Mesendoderm (in vitro differentiated cells): ENCODE data around the gene HRG.

Experiments
- DNase-seq: peaks from one replicate; pipeline ENCODE4 v3.0.0; 2013
- H2AK5ac ChIP-seq: 2 replicates; pipeline ENCODE4 v1.6.1; 2013; ENCODE audit warnings: low read length, inconsistent platforms
- H2BK120ac ChIP-seq: 2 replicates; pipeline ENCODE4 v1.6.1; 2013; ENCODE audit warnings: low read depth, mild to moderate bottlenecking, low read length, moderate library complexity, mixed read lengths
- H2BK15ac ChIP-seq: replicated peaks from 2 replicates; pipeline ENCODE4 v1.6.1; 2013; ENCODE audit warnings: low read depth, mild to moderate bottlenecking, moderate library complexity
- H2BK5ac ChIP-seq: 2 replicates; pipeline ENCODE4 v1.6.1; 2013; ENCODE audit warnings: low read length, inconsistent platforms
- H3K18ac ChIP-seq: 2 replicates; pipeline ENCODE4 v1.6.1; 2013; ENCODE audit warnings: mild to moderate bottlenecking, low read length, mixed read lengths
- H3K23ac ChIP-seq: one replicate; pipeline ENCODE4 v1.6.1; 2013; ENCODE audit warnings: low read length
- H3K27ac ChIP-seq: 2 replicates; pipeline ENCODE4 v1.5.1; 2013; ENCODE audit warnings: low read depth, mild to moderate bottlenecking, inconsistent platforms, low read length, moderate library complexity
- H3K27me3 ChIP-seq: 2 replicates; pipeline ENCODE4 v1.6.1; 2013; ENCODE audit warnings: low read length, control low read depth, mild to moderate bottlenecking, inconsistent platforms; ENCODE audit not compliant: insufficient read depth, poor library complexity
- H3K36me3 ChIP-seq: 2 replicates; pipeline ENCODE4 v1.6.1; 2013; ENCODE audit warnings: low read length, inconsistent platforms; ENCODE audit not compliant: control insufficient read depth, insufficient read depth
- H3K4ac ChIP-seq: one replicate; pipeline ENCODE4 v1.6.1; 2013; ENCODE audit warnings: low read depth, mild to moderate bottlenecking, low read length, moderate library complexity
- H3K4me1 ChIP-seq: 2 replicates; pipeline ENCODE4 v1.6.1; 2013; ENCODE audit warnings: low read depth, low read length, inconsistent platforms; ENCODE audit not compliant: control insufficient read depth
- H3K4me2 ChIP-seq: 2 replicates; pipeline ENCODE4 v1.6.1; 2013; ENCODE audit warnings: low read length
- H3K4me3 ChIP-seq: 2 replicates; pipeline ENCODE4 v1.5.1; 2013; ENCODE audit warnings: mild to moderate bottlenecking, low read length
- H3K56ac ChIP-seq: one replicate; pipeline ENCODE4 v1.6.1; 2013; ENCODE audit warnings: low read length
- H3K79me1 ChIP-seq: 2 replicates; pipeline ENCODE4 v1.6.1; 2013; ENCODE audit warnings: low read length, inconsistent platforms
- H3K79me2 ChIP-seq: 2 replicates; pipeline ENCODE4 v1.6.1; 2013; ENCODE audit warnings: mild to moderate bottlenecking, low read length; ENCODE audit not compliant: control insufficient read depth, insufficient read depth
- H3K9ac ChIP-seq: 2 replicates; pipeline ENCODE4 v1.6.1; 2013; ENCODE audit warnings: low read length, inconsistent platforms
- H4K5ac ChIP-seq: one replicate; pipeline ENCODE4 v1.6.1; 2013; ENCODE audit warnings: low read length
- H4K8ac ChIP-seq: one replicate; pipeline ENCODE4 v1.6.1; 2013; ENCODE audit warnings: low read depth, mild to moderate bottlenecking, control low read depth, low read length, moderate library complexity
- WGBS: extraction: QIAGEN DNeasy Blood & Tissue Kit; methylation state at CpG from one replicate; pipeline ENCODE4 v1.1.7; 2013; ENCODE audit warnings: low lambda C conversion rate, missing lambda C conversion rate; ENCODE audit not compliant: insufficient coverage; ENCODE audit errors: extremely low coverage; 5-methylcytosine and 5-hydroxymethylcytosine counted together

The HRG gene

DNA sequence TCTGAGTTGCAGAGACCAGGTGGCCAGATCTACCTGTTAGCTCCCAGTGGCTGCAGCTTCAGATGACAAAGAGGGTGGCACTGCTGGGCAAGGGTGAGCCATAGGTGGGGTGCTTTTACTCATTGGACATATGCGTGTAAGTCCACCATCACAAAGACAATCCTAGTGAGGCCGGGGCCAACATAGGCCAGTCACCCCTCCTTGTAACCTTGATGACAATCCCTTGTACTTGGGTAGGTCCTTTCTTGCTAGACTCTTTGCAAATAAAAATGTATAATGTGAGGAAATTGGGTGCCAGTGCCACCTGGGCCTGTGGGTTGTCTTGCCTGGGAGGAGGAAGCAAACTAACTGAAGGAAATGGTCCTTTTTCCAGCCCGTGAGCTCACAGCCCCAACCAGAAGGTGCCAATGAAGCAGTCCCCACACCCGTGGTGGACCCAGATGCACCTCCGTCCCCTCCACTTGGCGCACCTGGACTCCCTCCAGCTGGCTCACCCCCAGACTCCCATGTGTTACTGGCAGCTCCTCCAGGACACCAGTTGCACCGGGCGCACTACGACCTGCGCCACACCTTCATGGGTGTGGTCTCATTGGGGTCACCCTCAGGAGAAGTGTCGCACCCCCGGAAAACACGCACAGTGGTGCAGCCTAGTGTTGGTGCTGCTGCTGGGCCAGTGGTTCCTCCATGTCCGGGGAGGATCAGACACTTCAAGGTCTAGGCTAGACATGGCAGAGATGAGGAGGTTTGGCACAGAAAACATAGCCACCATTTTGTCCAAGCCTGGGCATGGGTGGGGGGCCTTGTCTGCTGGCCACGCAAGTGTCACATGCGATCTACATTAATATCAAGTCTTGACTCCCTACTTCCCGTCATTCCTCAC lies 45.4 kb upstream of the HRG start:
- Histone ChIP-seq H2BK15ac (no peak overlapping the region), H3K56ac (no peak overlapping the region), H2BK120ac (no peak overlapping the region), H3K79me1 (no peaks in the 10 kb centered on the region), H3K4ac (no peak overlapping the region), H3K9ac (no peak overlapping the region), H3K79me2 (no peaks in the 10 kb centered on the region), H3K36me3 (no peaks in the 10 kb centered on the region), H3K23ac (no peak overlapping the region), H4K5ac (no peak overlapping the region), H4K8ac (no peak overlapping the region), H3K27ac (no peak overlapping the region), H2BK5ac (no peak overlapping the region), H2AK5ac (no peak overlapping the region), H3K4me2 (no peak overlapping the region), H3K4me1 (no peaks in the 10 kb centered on the region), H3K27me3 (no peaks in the 10 kb centered on the region), H3K4me3 (no peak overlapping the region), H3K18ac (no peak overlapping the region)
- WGBS, result no CpG with 5 or more reads among the region's 17 CpGs
- no peak for DNase-seq

DNA sequence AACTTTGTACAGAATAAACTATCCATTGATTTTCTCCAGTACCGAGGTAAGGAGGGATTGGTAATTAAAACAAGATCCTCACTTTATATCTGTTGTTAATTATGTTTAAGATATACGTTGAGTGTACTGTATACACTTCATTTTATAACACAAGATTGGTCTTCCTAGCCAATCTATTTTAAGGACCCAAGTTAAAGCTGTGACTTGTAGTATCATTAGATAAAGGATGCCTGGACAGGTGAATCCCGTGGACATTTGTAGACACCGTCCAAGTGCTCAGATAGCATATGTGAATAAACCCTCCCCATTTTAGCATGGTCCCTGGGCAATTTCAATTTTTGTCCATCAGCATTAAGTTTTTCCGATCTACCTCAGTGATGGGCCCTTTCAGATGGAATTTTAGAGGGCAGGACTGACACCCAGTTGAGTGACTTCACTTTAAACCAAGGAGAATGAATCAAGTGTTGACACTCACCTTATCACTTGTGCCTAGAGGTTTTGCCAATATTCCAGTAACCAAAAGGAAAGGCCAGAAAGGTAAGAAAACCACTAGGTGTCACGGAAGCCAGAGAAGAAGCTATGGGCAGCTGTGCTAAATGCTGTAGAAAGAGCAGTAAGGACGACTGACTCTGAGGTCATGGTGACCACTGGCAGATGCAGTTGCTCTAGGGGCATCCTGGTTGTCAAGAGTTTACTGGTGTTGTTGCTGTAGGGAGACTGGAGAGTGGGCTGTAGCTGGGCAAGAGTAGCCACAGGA lies 43.7 kb upstream of the HRG start:
- Histone ChIP-seq H3K4me1 (peaks cover 2% of the 10 kb centered on the region), H3K9ac (no peak overlapping the region), H3K56ac (no peak overlapping the region), H3K79me2 (no peaks in the 10 kb centered on the region), H3K27me3 (no peaks in the 10 kb centered on the region), H2BK120ac (no peak overlapping the region), H3K18ac (no peak overlapping the region), H3K23ac (no peak overlapping the region), H3K36me3 (no peaks in the 10 kb centered on the region), H3K4ac (no peak overlapping the region), H4K8ac (no peak overlapping the region), H4K5ac (no peak overlapping the region), H2BK15ac (no peak overlapping the region), H3K4me3 (no peak overlapping the region), H3K79me1 (no peaks in the 10 kb centered on the region), H3K4me2 (no peak overlapping the region), H2AK5ac (no peak overlapping the region), H3K27ac (no peak overlapping the region), H2BK5ac (no peak overlapping the region)
- DNase-seq, result no peak
- no CpG with 5 or more reads among the region's 7 CpGs for WGBS

DNA sequence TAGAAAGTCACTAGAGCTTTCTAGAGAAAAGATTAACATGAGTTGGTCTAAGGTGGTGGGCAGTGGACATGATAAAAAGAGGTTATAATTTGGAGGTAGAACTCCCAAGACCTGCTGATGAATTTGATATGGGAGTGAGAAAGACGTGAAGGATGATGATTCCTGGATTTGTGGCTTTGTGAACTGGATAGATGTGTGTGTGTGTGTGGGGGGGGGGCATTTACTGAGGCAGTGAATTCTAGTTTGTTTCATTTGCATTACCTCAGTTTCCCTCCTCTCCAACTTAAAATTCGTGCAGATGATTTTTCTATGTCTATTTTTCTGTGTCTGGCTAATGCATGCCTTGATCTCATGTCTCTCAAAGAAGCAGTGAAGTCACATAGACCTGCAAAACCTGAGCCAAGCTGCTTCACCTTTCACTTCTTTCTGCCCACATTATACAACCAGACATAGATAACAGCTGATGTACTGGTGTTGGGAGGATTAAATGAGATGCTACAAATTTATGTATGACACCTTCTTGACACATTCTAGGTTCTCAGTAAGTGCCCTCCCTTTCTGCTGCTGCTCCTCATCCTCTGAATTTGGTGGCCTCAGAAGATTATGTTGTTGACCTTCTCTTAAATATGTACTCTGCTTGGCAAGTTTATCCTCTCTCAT lies 43.0 kb upstream of the HRG start:
- no peak overlapping the region for H3K56ac ChIP-seq
- H4K8ac ChIP-seq, result no peak overlapping the region
- H2BK15ac ChIP-seq, result no peak overlapping the region
- H3K4me2 ChIP-seq, result no peak overlapping the region
- H3K4me3 ChIP-seq, result no peak overlapping the region
- H2BK120ac ChIP-seq, result no peak overlapping the region
- no peaks in the 10 kb centered on the region for H3K27me3 ChIP-seq
- WGBS, result no CpG with 5 or more reads among the region's 2 CpGs
- H3K23ac ChIP-seq, result no peak overlapping the region
- DNase-seq, result no peak
- H3K79me2 ChIP-seq, result no peaks in the 10 kb centered on the region
- no peaks in the 10 kb centered on the region for H3K36me3 ChIP-seq
- no peak overlapping the region for H2BK5ac ChIP-seq
- no peak overlapping the region for H3K9ac ChIP-seq
- H3K79me1 ChIP-seq, result no peaks in the 10 kb centered on the region
- peaks cover 2% of the 10 kb centered on the region for H3K4me1 ChIP-seq
- H3K18ac ChIP-seq, result no peak overlapping the region
- H3K4ac ChIP-seq, result no peak overlapping the region
- no peak overlapping the region for H3K27ac ChIP-seq
- H4K5ac ChIP-seq, result no peak overlapping the region
- no peak overlapping the region for H2AK5ac ChIP-seq

DNA sequence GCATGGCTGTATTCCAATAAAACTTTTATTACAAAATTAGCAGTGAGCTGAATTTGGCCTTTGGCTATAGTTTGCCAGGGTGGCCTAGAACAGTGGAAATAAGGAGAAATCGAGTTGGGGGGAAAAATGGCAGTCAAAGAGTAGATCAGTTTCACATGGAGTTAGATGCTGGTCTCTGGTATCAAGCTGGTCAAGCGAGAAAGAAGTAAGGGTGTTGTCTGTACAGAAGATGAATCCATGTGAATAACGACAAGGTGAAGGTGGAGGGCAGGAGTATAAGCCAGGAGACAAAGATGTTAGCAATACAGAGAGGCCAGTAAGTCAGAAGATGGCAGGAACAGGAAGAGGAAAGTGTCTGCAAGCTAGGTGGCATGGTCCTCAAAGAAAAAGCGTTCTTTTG lies 41.2 kb upstream of the HRG start:
- WGBS, result no CpG with 5 or more reads among the region's 4 CpGs
- Histone ChIP-seq H2BK120ac (no peak overlapping the region), H3K4me2 (no peak overlapping the region), H3K23ac (no peak overlapping the region), H3K56ac (no peak overlapping the region), H2BK5ac (no peak overlapping the region), H3K27ac (no peak overlapping the region), H3K18ac (no peak overlapping the region), H3K9ac (no peak overlapping the region), H2BK15ac (no peak overlapping the region), H3K4ac (no peak overlapping the region), H4K5ac (no peak overlapping the region), H2AK5ac (no peak overlapping the region), H3K36me3 (no peaks in the 10 kb centered on the region), H3K79me2 (no peaks in the 10 kb centered on the region), H4K8ac (no peak overlapping the region), H3K27me3 (no peaks in the 10 kb centered on the region), H3K79me1 (no peaks in the 10 kb centered on the region), H3K4me3 (no peak overlapping the region), H3K4me1 (peaks cover 2% of the 10 kb centered on the region)
- DNase-seq, result no peak

DNA sequence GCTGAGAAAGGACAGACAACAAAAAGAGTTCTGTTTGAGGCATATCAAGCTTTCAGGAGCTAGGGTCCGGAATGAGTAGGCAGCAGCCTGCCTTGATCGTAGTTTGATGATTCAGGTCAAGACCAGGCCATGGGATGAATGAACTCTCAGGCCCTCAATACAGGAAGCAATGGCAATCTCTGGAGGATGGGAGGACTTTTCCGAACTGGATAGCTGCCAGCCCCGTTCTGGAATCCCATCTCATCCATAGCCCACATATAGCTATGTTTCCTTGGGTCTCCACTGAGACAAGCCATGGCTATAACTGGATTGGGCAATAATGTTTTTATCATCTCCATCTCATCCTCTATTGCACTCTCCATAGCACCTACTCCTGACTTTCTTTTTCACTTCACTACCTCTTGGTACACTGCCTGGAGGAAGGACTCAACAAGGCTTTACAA lies 40.2 kb upstream of the HRG start:
- no CpG with 5 or more reads among the region's 4 CpGs for WGBS
- H3K4me2 ChIP-seq, result no peak overlapping the region
- no peaks in the 10 kb centered on the region for H3K79me2 ChIP-seq
- no peak overlapping the region for H3K18ac ChIP-seq
- no peak overlapping the region for H2BK15ac ChIP-seq
- no peak overlapping the region for H2AK5ac ChIP-seq
- no peak overlapping the region for H3K4ac ChIP-seq
- no peak overlapping the region for H3K9ac ChIP-seq
- no peak overlapping the region for H3K56ac ChIP-seq
- DNase-seq, result no peak
- no peak overlapping the region for H2BK5ac ChIP-seq
- no peak overlapping the region for H4K5ac ChIP-seq
- peaks cover 2% of the 10 kb centered on the region for H3K4me1 ChIP-seq
- no peak overlapping the region for H3K23ac ChIP-seq
- no peak overlapping the region for H2BK120ac ChIP-seq
- H3K4me3 ChIP-seq, result no peak overlapping the region
- no peaks in the 10 kb centered on the region for H3K79me1 ChIP-seq
- H3K27ac ChIP-seq, result no peak overlapping the region
- H4K8ac ChIP-seq, result no peak overlapping the region
- no peaks in the 10 kb centered on the region for H3K27me3 ChIP-seq
- H3K36me3 ChIP-seq, result no peaks in the 10 kb centered on the region
